NOMO-1 treated with DMSO at 0.1 percent for 48 hours (cell line): ENCODE results near the gene NPW.
A peak's percentile ranks its signal among the peaks of the same experiment; 100 is the strongest.

Experiments used
- DNase-seq: peaks from one replicate; lab custom pipeline; 2025; ENCODE audit not compliant: unreplicated experiment; lab: John Stamatoyannopoulos, UW

Gene NPW

GRCh38 chr16:2047330-2048115 lies 27.9 kb downstream of the NPW start, which contains the start of the genes NTHL1 and TSC2:
TSS of gene NTHL1 (minus strand) at chr16:2047834. CDS start at chr16:2047823, 11 bp downstream.
TSS of gene TSC2 (plus strand) at chr16:2047985. CDS start at chr16:2048616, 631 bp downstream.
- peak; percentile 93 for DNase-seq

DNA sequence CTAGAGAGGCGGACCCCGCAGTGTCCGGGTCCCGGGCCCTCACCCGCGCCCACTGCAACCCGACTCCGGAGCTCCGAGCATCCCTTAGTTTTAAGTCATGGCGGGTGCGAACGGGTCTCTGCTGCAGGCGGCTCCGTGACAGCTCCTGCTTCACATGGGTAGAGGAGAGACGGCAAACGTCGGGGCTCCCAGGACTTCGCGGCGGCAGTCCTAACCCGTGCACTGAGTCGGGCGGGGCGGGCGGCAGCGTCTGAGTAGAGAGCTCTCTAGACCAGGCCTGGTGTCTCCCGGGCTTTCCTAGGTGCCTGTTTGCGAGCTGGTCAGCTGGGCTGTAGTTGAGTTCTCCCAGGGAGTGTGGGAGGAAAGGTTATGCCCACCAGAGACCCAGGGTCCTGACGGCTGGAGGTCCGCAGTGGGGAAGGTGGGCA lies 28.5 kb downstream of the NPW start:
- DNase-seq, result no peak

- DNase-seq, result no peak
Observed at GRCh38 chr16:2053211-2053610, 33.6 kb downstream of the NPW start.

DNA sequence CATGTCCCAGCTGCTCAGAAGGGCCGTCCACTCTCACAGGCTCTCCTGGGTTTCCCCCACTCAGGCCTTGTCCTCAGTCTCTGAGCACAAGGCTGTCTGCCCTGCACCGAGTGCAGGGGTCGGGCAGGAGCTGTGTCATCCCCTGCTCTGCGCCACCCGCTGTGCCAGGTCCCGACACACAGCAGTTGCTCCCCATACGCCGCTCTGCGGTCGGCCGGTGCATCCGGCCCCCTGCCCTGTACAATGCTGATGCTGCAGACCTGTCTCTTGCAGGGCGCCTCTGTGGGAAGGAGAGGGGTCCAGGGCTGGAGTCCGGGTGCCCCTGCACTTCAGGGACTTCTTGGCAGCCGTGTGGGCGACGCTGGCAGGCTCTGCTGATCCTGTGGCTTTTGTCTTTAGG lies 34.3 kb downstream of the NPW start:
- no peak for DNase-seq

DNA sequence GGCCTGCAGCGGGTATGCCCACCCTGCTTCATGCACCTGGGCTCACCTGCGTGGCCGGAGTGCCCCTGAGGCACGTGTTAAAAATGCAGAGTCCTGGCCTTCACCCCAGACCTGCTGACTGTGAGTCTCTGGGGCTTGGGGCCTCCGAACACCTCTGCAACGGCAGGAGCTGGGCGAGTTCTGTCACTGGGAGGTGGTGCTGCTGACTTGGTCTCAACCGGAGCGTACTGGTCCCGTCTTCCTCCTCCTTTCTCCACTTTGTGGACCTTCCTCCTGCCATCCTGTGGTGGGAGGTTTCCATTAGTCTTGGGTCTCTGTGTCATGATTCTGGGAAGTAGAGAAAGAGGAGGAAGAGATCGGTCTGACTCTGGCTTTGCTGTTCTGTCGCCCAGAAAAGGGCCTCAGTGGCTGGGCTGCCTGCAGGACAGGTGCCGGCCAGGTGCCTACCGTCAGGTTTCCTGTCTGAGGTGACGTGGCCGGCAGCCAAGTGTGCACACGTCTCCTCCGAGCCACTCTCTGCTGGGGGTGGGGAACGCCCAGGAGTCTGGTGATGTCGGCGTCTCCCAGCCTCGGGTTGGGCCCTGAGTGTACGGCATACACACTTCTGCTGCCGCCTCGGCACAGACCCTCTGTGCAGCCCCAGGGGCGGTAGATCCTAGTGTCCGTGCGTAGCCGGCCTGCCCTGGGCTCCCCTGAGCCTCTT lies 35.1 kb downstream of the NPW start:
- no peak for DNase-seq

- no peak for DNase-seq
Observed at GRCh38 chr16:2056077-2056476, 36.5 kb downstream of the NPW start.

GRCh38 chr16:2056681-2057407 lies 37.3 kb downstream of the NPW start:
- DNase-seq, result no peak

DNA sequence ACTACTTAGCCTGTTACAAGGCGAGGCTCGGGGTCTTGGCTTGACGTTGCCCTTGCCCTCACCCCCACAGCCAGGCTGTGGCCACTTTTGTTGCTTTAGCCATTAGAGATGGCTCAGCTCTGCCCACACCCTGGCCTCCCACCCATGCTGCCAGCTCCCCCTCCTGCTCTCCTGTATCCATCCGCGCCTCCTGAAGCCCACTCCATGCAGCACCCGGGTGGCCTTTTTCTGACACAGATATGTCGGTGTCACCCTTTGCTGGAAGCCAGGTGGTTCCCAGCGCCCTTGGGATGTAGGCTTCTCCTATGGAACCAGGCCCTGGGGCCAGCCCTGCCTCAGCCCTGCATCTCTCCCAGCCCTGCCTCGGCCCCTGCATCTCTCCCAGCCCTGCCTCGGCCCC lies 37.9 kb downstream of the NPW start:
- DNase-seq, result no peak

DNA sequence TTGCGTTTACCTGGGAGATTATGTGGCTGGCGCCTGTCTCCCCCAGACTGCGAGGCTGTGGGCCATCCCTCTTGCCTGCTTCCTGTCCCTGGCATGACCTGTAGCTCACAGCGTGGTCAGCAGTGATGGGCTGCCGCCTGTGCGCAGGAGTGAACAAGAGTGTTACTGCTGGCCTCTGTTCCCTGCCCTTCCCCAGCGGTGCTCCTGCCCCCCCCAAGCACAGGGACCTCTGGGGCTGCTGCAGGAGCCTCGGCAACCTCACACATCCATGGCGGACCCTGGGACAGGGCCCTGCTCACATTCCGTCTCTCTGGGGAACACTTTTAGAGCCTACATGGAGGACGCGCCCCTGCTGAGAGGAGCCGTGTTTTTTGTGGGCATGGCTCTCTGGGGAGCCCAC lies 38.8 kb downstream of the NPW start:
- DNase-seq, result no peak

DNA sequence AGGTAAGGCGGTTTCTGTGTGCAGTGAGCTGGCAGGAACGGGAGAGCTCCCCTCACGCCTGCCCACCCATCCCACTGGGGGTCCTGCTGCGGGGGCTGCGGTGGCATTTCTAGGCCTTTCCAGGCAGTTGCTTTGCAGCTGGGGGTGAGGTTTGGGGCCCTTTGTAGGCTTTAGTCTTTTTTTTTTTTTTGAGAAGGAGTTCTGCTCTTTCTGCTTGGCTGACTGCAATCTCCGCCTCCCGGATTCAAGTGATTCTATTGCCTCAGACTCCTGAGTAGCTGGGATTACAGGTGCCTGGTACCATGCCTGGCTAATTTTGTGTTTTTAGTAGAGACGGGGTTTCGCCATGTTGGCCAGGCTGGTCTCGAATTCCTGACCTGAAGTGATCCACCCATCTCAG lies 39.3 kb downstream of the NPW start:
- DNase-seq, result no peak

GRCh38 chr16:2060346-2060745 lies 40.8 kb downstream of the NPW start:
- no peak for DNase-seq

GRCh38 chr16:2061023-2061422 lies 41.4 kb downstream of the NPW start:
- DNase-seq, result no peak

DNA sequence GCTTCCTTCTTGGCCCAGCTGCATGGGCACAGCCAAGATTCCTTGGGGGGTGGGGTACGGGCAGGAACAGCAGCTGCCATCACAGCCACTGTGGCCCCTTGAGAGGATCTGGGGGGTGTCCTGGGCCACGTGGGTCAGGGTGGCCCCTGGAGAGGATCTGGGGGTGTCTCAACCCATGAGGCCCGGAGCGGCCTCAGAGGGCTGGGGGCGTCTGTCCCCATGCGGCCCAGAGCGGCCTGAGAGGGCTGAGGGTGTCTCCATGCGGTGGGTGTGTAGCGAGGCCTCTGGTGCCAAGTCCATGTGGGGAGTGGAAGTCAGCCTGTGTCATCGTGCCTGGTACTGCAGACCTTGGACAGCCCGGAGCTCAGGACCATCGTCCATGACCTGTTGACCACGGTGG lies 41.9 kb downstream of the NPW start:
- no peak for DNase-seq

DNA sequence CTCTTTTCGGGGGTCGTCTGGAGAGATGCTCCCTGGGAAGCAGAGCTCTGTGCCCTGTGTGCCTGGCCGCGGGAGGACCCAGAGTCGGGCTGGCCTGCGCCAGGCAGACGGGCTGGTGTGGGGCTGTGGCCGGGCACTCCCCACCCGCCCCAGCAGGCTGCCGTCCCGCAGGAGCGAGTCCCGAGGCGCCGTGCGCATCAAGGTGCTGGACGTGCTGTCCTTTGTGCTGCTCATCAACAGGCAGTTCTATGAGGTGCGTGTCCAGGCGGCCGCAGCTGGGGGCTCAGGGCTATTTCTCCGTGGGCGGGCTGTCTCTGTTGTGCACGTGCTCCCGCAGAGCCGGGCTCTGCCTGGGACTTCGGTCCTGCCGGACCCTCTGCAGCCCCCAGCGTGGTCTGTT lies 43.2 kb downstream of the NPW start:
- DNase-seq, result no peak

GRCh38 chr16:2063861-2064260 lies 44.3 kb downstream of the NPW start:
- no peak for DNase-seq

GRCh38 chr16:2064368-2064945 lies 44.9 kb downstream of the NPW start:
- DNase-seq, result no peak

- no peak for DNase-seq
Observed at GRCh38 chr16:2066139-2066538, 46.6 kb downstream of the NPW start.
